ENCODE data around the gene EMC9.

EMC9 gene

GRCh38 chr14:24130717-24131548 lies 10.5 kb downstream of the EMC9 start:
- no peak for DNase-seq

DNA sequence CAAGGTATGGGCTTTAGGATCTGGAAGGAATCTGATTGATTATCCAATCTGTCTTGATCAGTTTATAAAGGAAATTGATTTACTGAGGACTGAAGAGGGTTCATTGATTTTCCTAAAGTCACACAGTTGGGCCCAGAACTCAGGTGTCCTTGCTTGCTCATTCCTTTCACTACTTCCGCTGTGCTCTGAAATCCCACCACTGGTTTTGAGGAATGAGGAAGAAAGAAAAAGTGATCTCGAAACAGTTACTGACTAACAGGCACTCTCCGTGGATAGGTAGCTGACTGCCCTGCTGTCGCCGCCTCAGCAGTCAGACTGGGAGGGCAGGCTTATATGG lies 11.0 kb downstream of the EMC9 start, which contains the start of gene FITM1:
FITM1 (plus strand) TSS at position 280 of the 337 bp plus-strand sequence. CDS start 905 bp downstream, outside the sequence.
- DNase-seq, result no peak

GRCh38 chr14:24129410-24129998 lies 11.9 kb downstream of the EMC9 start:
- DNase-seq, result no peak

GRCh38 chr14:24127673-24128072 lies 13.7 kb downstream of the EMC9 start:
- no peak for DNase-seq

- DNase-seq, result no peak
Observed at GRCh38 chr14:24126939-24127338, 14.5 kb downstream of the EMC9 start.

DNA sequence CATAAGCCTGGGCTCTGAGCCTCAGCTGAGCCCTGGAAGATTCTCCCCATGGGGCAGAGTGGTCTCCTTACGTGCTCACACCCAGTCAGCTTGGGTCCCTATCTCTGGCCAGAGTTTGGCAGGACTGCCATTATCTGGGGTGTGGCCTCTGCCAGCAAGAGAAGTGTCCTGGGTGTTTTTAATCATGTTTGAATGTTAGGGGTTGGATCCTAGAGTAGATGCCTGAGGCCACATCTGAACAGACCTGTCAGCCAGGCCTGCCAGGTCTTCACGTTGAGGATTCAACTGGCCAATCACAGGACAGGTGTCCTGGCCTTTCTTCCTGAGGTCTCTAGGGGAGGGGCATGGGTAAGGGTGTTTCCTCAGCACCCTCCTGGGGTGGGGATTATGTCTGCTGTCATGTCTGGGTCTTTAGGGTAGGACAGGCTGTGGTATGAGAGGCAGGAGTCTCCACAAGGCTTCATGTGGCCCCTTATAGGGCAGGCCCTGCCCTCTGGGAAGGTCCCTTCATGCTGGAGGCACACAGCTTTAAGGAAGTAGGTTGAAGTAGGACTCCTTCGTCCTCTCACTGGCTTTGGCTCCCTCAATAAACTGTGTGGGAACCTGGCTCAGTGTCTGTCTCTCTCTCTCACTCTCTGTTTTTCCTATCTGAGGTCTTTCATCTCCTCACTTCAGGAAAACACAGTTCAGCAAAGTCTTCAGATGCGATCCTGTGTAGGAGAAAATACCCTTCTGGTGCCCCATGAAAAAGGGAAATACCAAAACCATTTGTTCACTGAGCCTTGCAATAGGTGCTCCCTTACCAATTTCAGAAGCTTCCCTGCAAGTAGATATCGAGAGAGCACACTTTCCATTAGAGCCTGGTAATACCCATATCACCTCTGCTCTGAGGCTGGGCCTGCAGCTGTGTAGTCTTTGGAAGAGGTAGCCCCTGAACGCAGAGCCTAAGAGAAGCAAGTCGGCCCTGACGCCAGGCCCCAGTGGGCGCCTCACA lies 17.7 kb downstream of the EMC9 start:
- no peak for DNase-seq

- no peak for DNase-seq
Observed at GRCh38 chr14:24122898-24123297, 18.5 kb downstream of the EMC9 start.

DNA sequence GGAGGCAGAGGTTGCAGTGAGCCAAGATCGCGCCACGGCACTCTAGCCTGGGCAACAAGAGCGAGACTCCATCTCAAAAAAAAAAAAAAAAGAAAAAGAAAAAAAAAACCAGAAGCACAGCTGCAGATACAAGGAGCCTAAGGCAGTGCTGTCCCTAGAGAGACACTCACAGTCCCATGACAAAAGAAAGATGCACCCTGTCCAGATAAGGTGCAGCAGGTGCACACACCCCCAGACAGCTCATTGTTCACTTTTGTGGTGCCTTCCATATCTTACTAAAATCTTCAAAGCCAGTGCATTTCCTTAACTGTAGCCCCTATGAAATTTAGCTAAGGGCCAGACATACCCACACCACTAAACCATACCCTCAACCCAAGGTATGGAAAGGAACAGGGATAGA lies 19.0 kb downstream of the EMC9 start:
- DNase-seq, result no peak

DNA sequence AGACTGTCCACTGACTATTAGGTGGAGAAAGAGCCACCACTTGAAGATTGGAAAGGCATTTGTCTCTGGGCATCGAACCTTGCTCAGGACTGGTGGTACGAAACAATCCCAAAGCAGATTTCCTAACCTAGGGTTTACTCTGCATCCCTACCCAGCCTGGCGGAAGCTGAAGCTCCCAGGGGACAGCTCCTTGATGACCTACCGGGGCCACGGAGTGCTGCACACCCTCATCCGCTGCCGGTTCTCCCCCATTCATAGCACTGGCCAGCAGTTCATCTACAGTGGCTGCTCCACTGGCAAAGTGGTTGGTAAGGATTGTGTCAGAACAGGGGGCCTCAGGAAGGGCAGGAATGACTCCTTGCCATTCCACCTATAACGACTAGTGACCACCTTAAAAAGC lies 20.2 kb downstream of the EMC9 start:
- no peak for DNase-seq

DNA sequence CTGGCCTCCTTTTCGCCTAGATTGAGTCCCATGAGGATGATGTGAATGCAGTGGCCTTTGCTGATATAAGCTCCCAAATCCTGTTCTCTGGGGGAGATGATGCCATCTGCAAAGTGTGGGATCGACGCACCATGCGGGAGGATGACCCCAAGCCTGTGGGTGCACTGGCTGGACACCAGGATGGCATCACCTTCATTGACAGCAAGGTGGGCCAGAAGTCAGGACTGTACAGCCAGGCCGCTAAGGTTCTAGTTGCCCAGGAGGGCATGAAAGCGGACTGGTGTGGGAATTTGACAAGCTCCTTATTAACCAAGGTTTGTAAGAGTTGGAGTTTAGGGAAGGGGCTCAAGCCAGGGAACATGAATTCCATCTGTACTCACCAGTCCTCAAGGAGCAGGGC lies 21.7 kb downstream of the EMC9 start:
- DNase-seq, result no peak

DNA sequence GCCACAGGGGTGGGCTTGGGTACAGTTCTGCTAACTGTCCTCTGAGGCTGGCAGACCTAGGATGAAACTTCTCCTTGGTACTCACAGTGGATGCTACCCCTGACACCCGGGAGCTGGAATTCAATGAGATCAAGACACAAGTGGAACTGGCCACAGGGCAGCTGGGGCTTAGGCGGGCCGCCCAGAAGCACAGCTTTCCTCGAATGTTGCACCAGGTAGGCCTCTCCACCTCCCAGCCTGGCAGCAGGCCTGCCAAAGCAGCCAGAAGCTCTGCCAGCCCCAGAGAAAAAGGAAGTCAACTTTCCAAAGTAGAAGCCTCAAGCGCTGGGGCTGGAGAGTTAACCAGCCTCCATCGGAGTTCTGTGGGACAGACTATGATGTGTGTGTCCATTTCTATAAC lies 24.2 kb downstream of the EMC9 start:
- DNase-seq, result no peak

DNA sequence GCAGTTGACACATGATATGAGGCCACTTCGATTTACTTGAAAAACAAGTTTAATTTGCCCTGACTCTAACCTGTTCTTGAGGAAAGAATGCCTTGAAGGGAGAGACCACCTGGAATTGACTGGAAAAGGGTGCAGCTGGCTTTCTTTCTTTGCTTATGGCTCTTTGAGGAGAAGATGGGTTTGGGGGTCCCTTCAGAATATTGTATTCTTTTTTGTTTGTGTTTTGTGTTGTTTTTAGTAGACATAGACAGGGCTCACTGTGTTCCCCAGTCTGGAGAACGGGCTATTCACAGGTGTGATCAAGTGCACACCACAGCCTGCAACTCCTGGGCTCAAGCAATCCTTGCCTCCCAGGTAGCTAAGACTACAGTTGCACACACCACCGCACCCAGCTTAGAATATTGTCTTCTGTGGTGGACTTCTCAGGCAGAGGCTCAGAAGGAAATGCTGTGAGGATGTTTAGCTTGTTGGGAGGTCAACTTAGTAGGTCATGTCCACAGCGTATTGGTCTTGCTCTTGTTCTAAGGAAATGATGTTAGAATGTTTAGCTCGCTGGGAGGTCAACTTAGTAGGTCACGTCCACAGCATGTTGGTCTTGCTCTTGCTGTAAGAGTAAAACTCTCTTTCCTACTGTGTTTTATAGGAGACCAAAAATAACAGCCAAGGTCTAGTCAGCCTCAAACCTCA lies 25.1 kb downstream of the EMC9 start:
- DNase-seq, result no peak

DNA sequence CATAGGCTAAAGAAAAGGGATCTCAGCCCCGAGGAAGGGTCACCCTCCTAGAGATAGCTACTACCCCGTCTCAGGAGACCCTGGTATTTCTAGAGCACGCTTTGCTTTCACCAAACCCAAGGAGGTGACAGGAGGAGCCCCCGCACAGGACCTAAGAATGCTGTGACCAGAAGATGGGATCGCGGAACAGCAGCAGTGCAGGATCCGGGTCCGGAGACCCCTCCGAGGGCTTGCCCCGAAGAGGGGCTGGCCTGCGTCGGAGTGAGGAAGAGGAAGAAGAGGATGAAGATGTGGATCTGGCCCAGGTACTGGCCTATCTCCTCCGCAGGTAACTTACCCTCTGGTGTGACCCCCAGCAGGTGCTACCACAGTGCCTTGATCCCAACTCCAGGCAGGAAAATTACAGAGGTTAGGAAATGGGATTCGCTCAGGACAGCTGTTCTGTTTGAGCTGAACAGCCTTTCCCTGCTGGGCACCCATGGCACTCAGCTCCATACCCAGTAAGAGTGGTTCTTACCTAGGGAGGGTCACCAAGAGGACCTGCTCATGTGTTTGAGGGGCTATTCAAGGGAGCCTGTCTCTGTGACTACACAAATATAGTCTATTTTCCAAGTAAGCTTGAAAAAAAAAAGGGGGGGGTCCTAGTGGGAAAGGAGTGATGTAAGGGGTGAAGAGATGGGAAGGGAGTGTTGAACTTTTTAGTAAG lies 25.8 kb downstream of the EMC9 start:
- no peak for DNase-seq

GRCh38 chr14:24114532-24115421 lies 26.6 kb downstream of the EMC9 start, which contains the start of the genes DCAF11 and NRL:
Gene DCAF11, plus strand, starts transcription at chr14:24114777. Its CDS starts 818 bp downstream, at chr14:24115595.
Gene NRL, minus strand, starts transcription at chr14:24114949. Its CDS starts 32,101 bp downstream, at chr14:24082848.
- peak; percentile 98 for DNase-seq

- DNase-seq, result peak; percentile 96
Observed at GRCh38 chr14:24113801-24114531, 27.4 kb downstream of the EMC9 start.

DNA sequence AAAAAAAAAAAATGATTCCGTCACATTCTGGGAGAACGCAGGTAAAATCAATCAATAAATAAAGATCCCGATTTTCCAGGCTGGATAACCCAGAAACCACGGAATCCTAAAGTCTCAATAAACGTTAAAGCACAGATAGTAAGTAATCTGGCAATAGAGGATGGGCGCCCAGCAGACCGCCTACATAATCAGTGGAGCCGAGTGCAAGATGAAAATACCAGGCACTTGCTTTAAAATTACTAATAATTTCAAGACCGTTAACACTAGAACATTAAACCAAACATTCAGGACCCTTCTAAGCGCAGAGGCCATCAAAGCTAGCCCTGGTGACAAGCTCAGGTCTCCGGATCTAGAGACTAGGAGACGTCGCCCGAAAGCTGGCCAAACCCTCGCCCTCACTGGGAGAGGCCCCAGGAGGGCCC lies 28.0 kb downstream of the EMC9 start:
- DNase-seq, result no peak

- DNase-seq, result no peak
Observed at GRCh38 chr14:24110523-24110922, 30.9 kb downstream of the EMC9 start.

DNA sequence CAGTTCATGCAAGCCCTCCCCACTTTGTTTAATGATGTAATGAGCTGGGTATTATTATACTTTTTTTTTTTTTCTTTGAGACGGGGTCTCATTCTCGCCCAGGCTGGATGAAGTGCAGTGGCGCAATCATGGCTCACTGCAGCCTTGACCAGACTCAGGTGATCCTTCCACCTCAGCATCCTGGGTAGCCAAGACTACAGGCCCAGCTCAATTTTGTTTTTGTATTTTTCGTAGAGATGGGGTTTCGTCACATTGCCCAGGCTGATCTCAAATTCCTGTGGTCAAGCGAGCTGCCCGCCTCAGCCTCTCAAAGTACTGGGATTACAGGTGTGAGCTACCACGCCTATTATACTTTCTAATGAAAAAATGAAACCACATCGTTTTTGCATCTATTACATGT lies 31.3 kb downstream of the EMC9 start:
- DNase-seq, result no peak

- no peak for DNase-seq
Observed at GRCh38 chr14:24108336-24108874, 33.0 kb downstream of the EMC9 start.
